Stimulated activated CD4-positive, alpha-beta T cell treated with anti-CD3 and anti-CD28 coated beads, Interleukin-1b, Interleukin-23, amount 100 ng/mL, for 48 hours (primary cell): Measurements from ENCODE around the gene AMER1.
"Not testable (repeated sequence)": the region's sequence is repeated elsewhere in the genome, so short reads cannot be mapped to it uniquely, and the experiment has no call there.

ENCODE experiments used
- DNase-seq: peaks from one replicate; pipeline ENCODE4 v3.0.0-alpha.2; 2020

The AMER1 gene

GRCh38 chrX:64205441-64205734 is at the start of gene AMER1:
Gene AMER1, minus strand, starts transcription at chrX:64205708. Its CDS starts 12,422 bp downstream, at chrX:64193286.
- no peak for DNase-seq

- no peak for DNase-seq
Observed at GRCh38 chrX:64230123-64230970, 24.8 kb upstream of the AMER1 start, which contains the start of gene ASB12. Gene ASB12, minus strand, starts transcription at chrX:64230607. Its CDS starts 4,957 bp downstream, at chrX:64225650.

- DNase-seq, result no peak
Observed at GRCh38 chrX:64229154-64229553, 23.6 kb upstream of the AMER1 start.

- no peak for DNase-seq
Observed at GRCh38 chrX:64218023-64218422, 12.5 kb upstream of the AMER1 start.

- DNase-seq, result not testable (repeated sequence)
Observed at GRCh38 chrX:64213989-64214388, 8.5 kb upstream of the AMER1 start.

GRCh38 chrX:64206556-64207162 is 1.2 kb upstream of the AMER1 start:
- no peak for DNase-seq

- peak; percentile 85 for DNase-seq
Observed at GRCh38 chrX:64205735-64206501, 410 bp upstream of the AMER1 start.

- DNase-seq, result peak; percentile 1
Observed at GRCh38 chrX:64204701-64205440, 637 bp downstream of the AMER1 start.

- DNase-seq, result no peak
Observed at GRCh38 chrX:64204252-64204651, 1.3 kb downstream of the AMER1 start.

GRCh38 chrX:64202808-64203325 is 2.6 kb downstream of the AMER1 start:
- no peak for DNase-seq

GRCh38 chrX:64198036-64198435 is 7.5 kb downstream of the AMER1 start:
- DNase-seq, result no peak

GRCh38 chrX:64196606-64197005 is 8.9 kb downstream of the AMER1 start:
- no peak for DNase-seq

- DNase-seq, result no peak
Observed at GRCh38 chrX:64195862-64196261, 9.6 kb downstream of the AMER1 start.

- no peak for DNase-seq
Observed at GRCh38 chrX:64192673-64193072, 12.8 kb downstream of the AMER1 start.

GRCh38 chrX:64192040-64192439 is 13.5 kb downstream of the AMER1 start:
- no peak for DNase-seq

GRCh38 chrX:64191281-64192010 is 14.1 kb downstream of the AMER1 start:
- no peak for DNase-seq

GRCh38 chrX:64190136-64190740 is 15.3 kb downstream of the AMER1 start:
- DNase-seq, result no peak

GRCh38 chrX:64188901-64189300 is 16.6 kb downstream of the AMER1 start:
- DNase-seq, result no peak

- DNase-seq, result no peak
Observed at GRCh38 chrX:64187762-64188150, 17.8 kb downstream of the AMER1 start.

GRCh38 chrX:64186974-64187761 is 18.3 kb downstream of the AMER1 start:
- DNase-seq, result no peak

- DNase-seq, result no peak
Observed at GRCh38 chrX:64184396-64184795, 21.1 kb downstream of the AMER1 start.
